Activated naive CD8-positive, alpha-beta T cell treated with anti-CD3 and anti-CD28 coated beads, Interleukin-2, amount 50 U/mL, for 16 hours (primary cell): ENCODE measurements around the gene CNN1.
"Not testable (repeated sequence)": the region's sequence is repeated elsewhere in the genome, so short reads cannot be mapped to it uniquely, and the experiment has no call there.

ENCODE experiments used
- DNase-seq: peaks from one replicate; pipeline ENCODE4 v3.0.0-alpha.2; 2020; ENCODE audit warnings: low read depth, low spot score

Gene CNN1

DNA sequence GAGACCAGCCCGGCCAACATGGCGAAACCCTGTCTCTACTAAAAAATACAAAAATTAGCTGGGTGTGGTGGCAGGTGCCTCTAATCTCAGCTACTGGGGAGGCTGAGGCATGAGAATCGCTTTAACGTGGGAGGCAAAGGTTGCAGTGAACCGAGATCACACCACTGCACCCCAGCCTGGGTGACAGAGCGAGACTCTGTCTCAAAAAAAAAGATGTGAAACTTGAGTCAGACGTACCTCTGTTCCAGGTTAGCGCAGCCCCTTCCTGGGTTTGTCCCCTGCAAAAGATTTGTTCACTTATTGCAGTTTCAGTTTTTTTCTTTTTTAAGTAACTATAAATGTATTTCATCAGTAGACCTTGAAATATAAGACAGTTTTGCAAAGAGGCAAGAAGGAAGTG is 61.1 kb downstream of the CNN1 start:
- not testable (repeated sequence) for DNase-seq
